Suprapubic skin (tissue), 4 donors: ENCODE results near the gene GSK3A.

Source experiments
- CTCF ChIP-seq, 2 donors: fragments of 200-600 bp in 1 of 2; fragments of 450-650 bp in 1 of 2; sonication (generic) in 1 of 2; IDR thresholded peaks; one replicate each; pipeline ENCODE4 v1.5.1; 2016 to 2019; ENCODE audit warnings: antibody characterized with exemption in 2 of 2, mild to moderate bottlenecking in 1 of 2, moderate library complexity in 1 of 2
- EP300 ChIP-seq: sonication (generic); formaldehyde crosslinking; IDR thresholded peaks from one replicate; pipeline ENCODE4 v1.6.1; 2017; ENCODE audit warnings: antibody characterized with exemption
- POLR2A ChIP-seq, 2 donors: fragments of 450-650 bp; IDR thresholded peaks; one replicate each; pipeline ENCODE4 v1.6.1; 2017; ENCODE audit warnings: antibody characterized with exemption in 2 of 2, mild to moderate bottlenecking in 2 of 2, moderate library complexity in 2 of 2
- POLR2AphosphoS5 ChIP-seq, 3 donors: sonication (generic); formaldehyde crosslinking; IDR thresholded peaks; one replicate each; pipeline ENCODE4 v1.6.1; 2017; ENCODE audit warnings: antibody characterized with exemption in 3 of 3

- TF ChIP-seq POLR2AphosphoS5 (IDR thresholded peaks at IDR 0.05) = no peak
- TF ChIP-seq EP300 = no peak
- TF ChIP-seq CTCF (IDR thresholded peaks at IDR 0.05) = no peak
- no peak for TF ChIP-seq POLR2A (IDR thresholded peaks at IDR 0.05)
Measured at GRCh38 chr19:42250666-42251531, 8.5 kb upstream of the GSK3A start.
